Brain microvascular endothelial cell (primary cell): ENCODE measurements around the gene CIB2.

Source experiments
- DNase-seq: peaks from one replicate; pipeline ENCODE4 v3.0.0-alpha.2; 2020
- H3K27ac ChIP-seq: fragments of 250-450 bp; sonication (Bioruptor Pico); 2 replicates; pipeline ENCODE4 v1.5.1; 2020; ENCODE audit warnings: mild to moderate bottlenecking, moderate library complexity
- H3K27me3 ChIP-seq: fragments of 250-450 bp; sonication (Bioruptor Pico); replicated peaks from 2 replicates; pipeline ENCODE4 v1.5.1; 2020; ENCODE audit warnings: mild to moderate bottlenecking
- H3K36me3 ChIP-seq: fragments of 250-450 bp; sonication (Bioruptor Pico); replicated peaks from 2 replicates; pipeline ENCODE4 v1.5.1; 2020; ENCODE audit warnings: mild to moderate bottlenecking
- H3K4me3 ChIP-seq: 2 replicates; pipeline ENCODE4 v1.5.1; 2011; ENCODE audit warnings: low read depth, mild to moderate bottlenecking, control low read depth, low read length, moderate library complexity
- in situ Hi-C: cut with HindIII; loops from 2 replicates; pipeline ENCODE4 v1.10.0; 2017; ENCODE audit warnings: low sequenced_read_pairs, low pct_ligation_motif_present
- TF ChIP-seq, protein P1 (sequence below): IDR thresholded peaks from 2 replicates; pipeline ENCODE4 v1.5.1; 2011; ENCODE audit warnings: low read depth, mild to moderate bottlenecking, moderate library complexity, low read length, control low read depth, inconsistent platforms; ENCODE audit errors: missing control alignments

CIB2 gene

DNA sequence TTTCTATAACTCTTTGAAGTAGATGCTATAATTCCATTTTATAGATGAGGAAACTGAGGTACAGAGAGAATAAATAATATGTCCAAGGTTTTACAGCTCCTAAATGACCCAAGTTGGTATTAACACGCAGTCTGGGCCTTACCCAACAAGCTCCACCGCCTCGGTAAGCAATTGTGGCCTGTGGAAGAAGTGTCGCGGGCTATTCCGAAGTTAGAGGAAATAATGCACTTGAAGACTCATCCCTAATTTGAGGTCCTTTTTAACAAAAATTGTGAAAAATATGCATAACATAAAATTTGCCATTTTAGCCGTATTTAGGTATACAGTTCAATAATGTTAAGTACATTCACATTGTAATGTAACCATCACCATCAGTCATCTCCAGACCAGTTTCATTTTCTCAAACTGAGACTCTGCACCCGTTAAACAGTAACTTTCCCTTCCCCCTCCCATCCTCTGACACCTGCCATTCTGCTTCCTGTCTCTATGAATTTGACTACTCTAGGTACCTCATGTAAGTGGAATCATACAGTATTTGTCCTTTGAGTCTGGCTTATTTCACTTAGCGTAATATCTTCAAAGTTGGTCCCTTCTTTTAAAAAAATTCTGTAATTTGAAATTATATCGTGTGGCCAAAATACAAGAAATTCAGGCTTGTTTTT is 36.1 kb upstream of the CIB2 start:
- no peak for DNase-seq
- Histone ChIP-seq H3K27ac (no peak overlapping the region), H3K4me3 (no peak overlapping the region), H3K36me3 (peaks cover 36% of the 10 kb centered on the region), H3K27me3 (no peaks in the 10 kb centered on the region)
- in situ Hi-C loops = no loop called here
- TF ChIP-seq, protein P1, sequence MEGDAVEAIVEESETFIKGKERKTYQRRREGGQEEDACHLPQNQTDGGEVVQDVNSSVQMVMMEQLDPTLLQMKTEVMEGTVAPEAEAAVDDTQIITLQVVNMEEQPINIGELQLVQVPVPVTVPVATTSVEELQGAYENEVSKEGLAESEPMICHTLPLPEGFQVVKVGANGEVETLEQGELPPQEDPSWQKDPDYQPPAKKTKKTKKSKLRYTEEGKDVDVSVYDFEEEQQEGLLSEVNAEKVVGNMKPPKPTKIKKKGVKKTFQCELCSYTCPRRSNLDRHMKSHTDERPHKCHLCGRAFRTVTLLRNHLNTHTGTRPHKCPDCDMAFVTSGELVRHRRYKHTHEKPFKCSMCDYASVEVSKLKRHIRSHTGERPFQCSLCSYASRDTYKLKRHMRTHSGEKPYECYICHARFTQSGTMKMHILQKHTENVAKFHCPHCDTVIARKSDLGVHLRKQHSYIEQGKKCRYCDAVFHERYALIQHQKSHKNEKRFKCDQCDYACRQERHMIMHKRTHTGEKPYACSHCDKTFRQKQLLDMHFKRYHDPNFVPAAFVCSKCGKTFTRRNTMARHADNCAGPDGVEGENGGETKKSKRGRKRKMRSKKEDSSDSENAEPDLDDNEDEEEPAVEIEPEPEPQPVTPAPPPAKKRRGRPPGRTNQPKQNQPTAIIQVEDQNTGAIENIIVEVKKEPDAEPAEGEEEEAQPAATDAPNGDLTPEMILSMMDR = no peak

DNA sequence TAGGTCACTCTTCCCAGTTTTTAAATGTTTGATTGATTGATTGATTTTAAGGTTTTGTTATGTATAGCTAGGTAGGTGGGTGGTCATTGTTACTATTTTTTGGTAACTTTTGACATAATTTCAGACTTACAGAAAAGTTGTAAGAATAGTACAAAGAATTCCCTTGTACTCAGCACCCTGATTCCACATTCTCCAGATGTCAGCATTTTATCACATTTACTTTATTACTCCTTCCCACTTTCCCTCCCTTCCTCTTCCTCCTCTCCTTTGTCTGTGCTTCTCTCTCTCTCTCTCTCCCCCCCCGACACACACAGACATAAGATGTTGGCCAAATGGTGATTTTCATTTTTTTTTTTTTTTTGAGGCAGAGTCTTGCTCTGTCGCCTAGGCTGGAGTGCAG is 32.8 kb upstream of the CIB2 start:
- H3K36me3 ChIP-seq = peaks cover 31% of the 10 kb centered on the region
- no peak for DNase-seq
- no peaks in the 10 kb centered on the region for H3K27me3 ChIP-seq
- TF ChIP-seq, protein P1 = no peak
- no peak overlapping the region for H3K4me3 ChIP-seq
- in situ Hi-C loops = no loop called here
- H3K27ac ChIP-seq = no peak overlapping the region

DNA sequence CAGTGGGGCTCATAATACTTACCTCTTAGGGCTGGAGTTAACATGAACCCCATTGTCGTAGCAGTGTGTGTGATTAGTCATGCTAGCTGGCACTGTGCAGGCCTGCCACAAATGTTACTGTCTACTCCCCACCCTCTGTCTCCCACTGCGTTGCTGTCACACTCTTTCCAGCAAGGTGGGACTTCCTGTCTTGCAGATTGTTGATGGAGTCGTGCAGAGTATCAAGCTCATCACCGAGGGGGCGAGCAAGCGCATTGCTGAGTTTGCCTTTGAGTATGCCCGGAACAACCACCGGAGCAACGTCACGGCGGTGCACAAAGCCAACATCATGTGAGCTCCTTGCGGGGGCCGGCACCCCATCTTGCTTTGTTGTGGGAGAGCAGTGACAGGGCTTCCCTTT is 30.8 kb upstream of the CIB2 start:
- Histone ChIP-seq H3K36me3 (peaks cover 24% of the 10 kb centered on the region), H3K27me3 (no peaks in the 10 kb centered on the region), H3K27ac (no peak overlapping the region), H3K4me3 (no peak overlapping the region)
- TF ChIP-seq, protein P1 = no peak
- DNase-seq = no peak
- in situ Hi-C loops = no loop called here

DNA sequence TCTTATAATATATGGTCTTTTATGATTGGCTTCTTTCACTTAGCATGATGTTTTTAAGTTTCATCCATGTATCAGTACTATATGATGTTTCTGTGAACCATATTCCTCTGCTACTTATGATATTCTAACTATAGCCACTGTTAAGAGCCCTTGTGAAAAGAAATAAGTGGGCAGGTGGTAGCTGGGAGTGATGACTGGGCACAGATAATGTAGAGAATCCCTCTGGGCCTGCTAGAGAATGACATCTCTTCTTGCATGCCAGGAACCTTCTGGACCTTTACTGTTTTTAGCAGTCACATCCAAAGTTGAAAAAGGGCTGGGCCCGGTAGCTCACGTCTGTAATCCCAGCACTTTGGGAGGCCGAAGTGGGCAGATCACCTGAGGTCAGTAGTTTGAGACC is 28.1 kb upstream of the CIB2 start:
- DNase-seq = no peak
- TF ChIP-seq, protein P1 = no peak
- H3K27me3 ChIP-seq = no peaks in the 10 kb centered on the region
- H3K36me3 ChIP-seq = peaks cover 11% of the 10 kb centered on the region
- no peak overlapping the region for H3K4me3 ChIP-seq
- H3K27ac ChIP-seq = no peak overlapping the region
- in situ Hi-C loops = no loop called here

DNA sequence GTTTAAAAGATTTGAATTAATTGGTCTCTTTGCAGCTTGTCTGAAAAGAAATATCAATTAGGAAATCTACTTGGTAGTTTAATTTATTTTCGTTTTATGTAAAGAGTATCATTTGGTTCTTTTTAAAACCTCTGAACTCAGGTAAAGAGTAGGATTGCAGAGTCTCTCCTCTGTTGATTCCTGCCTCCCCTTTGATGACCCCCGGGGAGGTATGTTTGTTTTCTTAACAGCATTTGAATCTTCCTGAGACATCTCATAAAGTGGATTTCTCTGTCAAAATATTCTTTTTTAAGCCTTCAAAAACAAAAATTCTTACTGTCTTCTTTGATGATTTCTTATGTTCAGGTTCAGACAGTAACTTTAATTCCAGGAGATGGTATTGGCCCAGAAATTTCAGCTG is 26.0 kb upstream of the CIB2 start:
- no peak overlapping the region for H3K27ac ChIP-seq
- TF ChIP-seq, protein P1 = no peak
- H3K27me3 ChIP-seq = no peaks in the 10 kb centered on the region
- no peak overlapping the region for H3K4me3 ChIP-seq
- DNase-seq = no peak
- in situ Hi-C loops = no loop called here
- H3K36me3 ChIP-seq = peaks cover 11% of the 10 kb centered on the region

DNA sequence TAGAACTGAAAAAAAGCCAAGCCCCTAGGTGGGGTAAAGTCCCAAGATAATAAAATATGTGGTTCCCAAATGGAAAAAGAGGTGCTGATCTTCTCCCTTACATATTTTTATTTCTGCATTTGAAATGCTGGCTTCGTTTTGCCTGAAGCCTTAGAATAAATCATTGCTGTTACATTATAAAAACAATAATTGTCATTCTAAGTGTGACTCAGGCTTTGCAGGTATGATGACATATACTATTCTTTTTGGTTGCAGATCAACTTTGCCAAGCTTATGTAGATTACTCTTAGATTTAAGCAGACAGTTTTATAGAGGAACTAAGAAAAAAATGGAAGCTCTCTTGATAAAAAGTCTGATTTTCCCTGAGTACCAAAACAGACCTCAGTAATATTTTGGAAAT is 25.4 kb upstream of the CIB2 start:
- in situ Hi-C loops = no loop called here
- TF ChIP-seq, protein P1 = no peak
- Histone ChIP-seq H3K4me3 (no peak overlapping the region), H3K27me3 (no peaks in the 10 kb centered on the region), H3K27ac (no peak overlapping the region), H3K36me3 (peaks cover 11% of the 10 kb centered on the region)
- DNase-seq = no peak
